ENCODE data around the gene CACYBP. TPM values are rescaled to one million over a fixed set of nuclear protein-coding genes. Genes with fewer than 3 reads are reported as not detected.

CACYBP gene, protein sequence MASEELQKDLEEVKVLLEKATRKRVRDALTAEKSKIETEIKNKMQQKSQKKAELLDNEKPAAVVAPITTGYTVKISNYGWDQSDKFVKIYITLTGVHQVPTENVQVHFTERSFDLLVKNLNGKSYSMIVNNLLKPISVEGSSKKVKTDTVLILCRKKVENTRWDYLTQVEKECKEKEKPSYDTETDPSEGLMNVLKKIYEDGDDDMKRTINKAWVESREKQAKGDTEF
- total RNA-seq, result 101 TPM
- long read RNA-seq, transcript CACYBP-201 (6 exons, 2,766 nt), result major isoform, 135 of 140 reads
- long read RNA-seq, partial matches to known transcripts, result 0 of 140 reads
- long read RNA-seq, other reads (novel, unspliced or antisense), result 1 of 140 reads

DNA sequence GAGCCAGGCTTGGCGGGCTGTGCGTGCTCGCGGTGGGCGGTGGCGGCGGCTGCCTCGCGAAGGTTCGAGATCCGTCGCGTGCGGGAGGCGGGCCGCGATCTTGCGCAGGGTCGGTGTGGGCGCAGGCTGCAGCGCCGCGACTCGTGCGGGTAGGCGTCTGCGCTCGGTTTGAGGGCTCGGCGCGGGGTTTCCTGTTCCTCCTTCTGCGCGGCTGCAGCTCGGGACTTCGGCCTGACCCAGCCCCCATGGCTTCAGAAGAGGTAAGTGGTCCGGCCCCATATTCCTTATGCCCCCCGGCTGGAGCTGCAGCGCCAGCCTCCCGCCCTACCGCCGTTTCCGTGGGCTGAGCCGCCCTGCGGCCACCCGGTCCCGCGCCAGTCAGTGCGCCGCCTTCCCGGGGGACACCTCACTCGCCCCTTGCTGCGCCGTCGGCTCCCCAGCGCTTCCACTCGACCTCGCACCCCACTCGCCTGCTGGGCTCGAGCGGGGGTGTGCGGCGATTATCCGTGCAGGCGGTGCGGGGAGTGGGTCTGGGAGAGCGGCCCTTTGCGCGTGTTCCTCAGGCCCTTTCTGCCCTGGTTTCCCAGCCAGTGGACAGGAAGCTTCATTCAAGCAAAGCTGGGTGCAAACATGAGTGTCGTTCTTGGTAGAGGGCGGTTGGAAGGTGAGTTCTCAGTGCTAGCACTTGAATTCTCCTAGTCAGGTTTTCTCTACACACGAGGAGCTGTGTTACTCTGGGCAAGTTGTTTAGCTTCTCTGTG lies at the start of gene CACYBP:
Gene CACYBP, plus strand, starts transcription at position 12 of the 761 bp plus-strand sequence. Its CDS starts 234 bp downstream, at position 246.
- ATAC-seq (ENCODE audit: poor library complexity), result peak; percentile 28
- intact Hi-C loops (cut with DNase I), result no loop called here
- no peak for DNase-seq

DNA sequence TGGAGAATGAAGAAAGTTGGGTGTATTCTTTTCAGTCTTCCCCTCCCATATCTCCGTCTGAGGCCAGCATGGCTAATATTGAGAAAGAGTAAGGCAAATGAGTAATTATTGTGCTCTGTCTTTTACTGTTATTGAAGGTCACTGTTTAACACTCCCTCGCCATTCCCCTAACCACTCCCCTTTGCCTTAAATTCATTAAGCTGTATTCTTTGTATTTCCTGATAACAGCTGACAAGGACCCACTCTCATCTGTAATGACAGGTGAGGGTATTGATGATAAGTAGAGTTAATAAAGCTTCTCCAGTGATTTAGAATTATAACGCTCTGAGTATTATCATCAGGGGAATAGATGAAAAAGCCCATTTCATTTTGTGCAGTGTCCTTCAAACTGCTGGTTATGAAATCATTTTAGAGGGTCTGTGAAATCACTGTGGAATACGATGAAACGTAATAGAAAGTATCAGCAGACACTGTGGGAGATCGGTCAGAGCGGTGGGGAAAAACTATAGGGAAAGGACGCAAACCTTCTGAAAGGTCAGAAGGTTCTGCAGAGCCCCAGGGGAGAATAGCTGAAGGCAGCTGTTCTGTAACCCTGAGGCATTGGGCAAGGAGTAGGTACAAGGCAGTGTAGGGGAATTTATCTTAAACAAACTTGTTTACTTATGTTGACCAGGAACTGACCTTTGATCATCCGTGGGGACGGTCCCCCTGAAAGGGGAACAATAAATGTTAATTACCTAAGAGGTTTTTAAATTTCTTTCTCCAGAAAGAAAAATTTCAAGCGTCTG lies 46.3 kb upstream of the CACYBP start:
- ATAC-seq (ENCODE audit: poor library complexity) (peak; percentile 27), DNase-seq (no peak)
- intact Hi-C loops (cut with DNase I), result no loop called here

DNA sequence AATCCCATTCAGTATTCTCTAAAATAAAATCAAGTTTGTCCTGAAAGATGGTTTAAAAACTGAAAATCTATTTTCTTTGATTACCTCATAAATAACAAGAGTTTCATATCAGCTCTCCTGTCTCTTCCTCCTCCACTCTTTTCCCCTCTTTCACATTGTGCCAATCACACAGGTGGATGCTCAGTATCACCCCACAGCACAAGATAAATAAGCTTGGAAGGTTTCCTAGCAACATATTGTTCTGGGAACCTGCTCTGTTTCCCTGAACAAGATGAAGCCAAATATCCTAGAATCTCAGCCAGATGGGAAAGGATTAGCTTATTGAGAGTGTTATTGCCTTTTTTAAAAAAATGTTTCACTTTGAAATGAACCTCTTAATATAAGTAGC lies 45.7 kb upstream of the CACYBP start:
- intact Hi-C loops (cut with DNase I), result no loop called here
- ATAC-seq (ENCODE audit: poor library complexity) (no peak), DNase-seq (no peak)

DNA sequence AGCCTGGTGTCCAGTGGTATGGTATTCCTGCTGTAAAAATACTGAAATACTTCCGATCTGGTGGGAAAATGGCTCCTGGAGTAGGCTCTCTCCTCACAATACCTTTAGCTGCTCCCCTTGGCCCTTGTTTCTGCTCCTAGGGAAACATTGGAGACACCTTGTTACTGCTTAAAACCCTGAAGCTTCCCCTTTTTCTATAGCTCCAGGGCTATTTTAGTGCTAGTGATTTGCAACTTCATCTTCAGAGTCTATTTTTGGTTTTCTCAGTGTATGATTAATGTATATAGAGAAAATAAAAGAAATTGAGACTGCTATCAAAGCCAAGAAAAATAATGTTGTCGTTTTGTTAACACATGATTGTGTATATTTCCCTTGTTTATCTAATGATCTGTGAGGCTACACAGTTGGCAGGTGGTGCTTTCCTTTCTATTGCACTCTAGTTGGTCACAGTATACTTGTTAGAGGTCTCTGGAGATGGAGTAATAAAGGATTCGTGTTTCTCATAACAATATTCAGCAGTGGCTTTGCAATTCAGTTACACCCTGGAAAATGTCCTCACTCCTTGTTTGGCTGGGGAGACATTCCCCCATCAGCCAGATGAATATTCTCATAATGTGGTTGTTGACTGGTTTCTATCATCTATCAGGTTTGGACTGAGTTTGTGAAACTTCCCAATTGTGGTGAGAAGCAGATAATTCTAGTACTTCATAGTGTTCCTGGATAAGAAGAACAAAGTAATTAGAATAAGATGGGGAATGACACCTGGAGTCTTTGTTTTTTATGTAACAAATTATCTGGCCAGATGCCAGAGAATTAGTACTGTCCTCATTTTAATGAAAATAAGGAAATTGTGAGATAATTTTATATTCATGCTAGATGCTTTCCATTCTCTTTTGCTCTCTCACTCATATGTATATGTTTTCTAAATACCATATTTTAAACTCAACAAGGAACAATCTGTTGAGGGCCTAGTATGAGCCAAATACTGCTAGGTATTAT lies 44.8 kb upstream of the CACYBP start:
- intact Hi-C loops (cut with DNase I), result no loop called here
- DNase-seq (no peak), ATAC-seq (ENCODE audit: poor library complexity) (no peak)

DNA sequence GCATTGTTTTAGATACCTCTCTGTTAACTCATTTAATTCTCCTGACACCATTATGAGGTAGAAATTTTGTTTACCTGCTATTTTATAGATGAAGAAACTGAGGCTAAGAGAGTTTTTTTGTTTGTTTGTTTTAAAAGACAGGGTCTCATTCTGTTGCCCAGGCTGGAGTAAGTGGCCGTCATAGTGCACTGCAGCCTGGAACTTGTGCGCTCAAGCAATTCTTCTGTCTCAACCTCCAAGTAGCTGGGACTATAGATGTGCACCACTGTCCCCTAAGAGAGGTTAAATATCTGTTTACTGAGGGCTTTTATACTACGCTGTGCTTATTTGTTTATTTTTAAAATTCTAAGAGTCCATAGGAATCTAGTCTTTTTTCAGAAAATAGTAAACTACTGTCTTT lies 43.7 kb upstream of the CACYBP start:
- intact Hi-C loops (cut with DNase I), result no loop called here
- DNase-seq (no peak), ATAC-seq (ENCODE audit: poor library complexity) (no peak)

DNA sequence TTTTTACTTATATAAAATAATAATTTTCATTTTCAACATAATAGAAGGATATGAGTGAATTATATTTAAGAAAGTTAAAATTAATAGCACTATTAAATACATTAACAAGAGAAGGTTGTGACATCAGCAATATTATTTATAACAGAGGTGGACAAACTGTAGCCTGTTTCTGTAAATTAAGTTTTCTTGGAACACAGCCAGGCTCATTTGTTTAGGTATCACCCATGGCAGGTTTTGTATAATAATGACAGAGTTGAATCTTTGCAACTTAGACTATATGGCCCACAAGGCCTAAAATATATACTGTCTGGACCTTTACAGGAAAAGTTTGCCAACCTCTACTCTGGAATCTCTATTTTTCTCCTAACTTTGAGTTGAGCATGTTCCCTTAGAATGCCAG lies 42.8 kb upstream of the CACYBP start:
- DNase-seq (no peak), ATAC-seq (ENCODE audit: poor library complexity) (no peak)
- intact Hi-C loops (cut with DNase I), result no loop called here

DNA sequence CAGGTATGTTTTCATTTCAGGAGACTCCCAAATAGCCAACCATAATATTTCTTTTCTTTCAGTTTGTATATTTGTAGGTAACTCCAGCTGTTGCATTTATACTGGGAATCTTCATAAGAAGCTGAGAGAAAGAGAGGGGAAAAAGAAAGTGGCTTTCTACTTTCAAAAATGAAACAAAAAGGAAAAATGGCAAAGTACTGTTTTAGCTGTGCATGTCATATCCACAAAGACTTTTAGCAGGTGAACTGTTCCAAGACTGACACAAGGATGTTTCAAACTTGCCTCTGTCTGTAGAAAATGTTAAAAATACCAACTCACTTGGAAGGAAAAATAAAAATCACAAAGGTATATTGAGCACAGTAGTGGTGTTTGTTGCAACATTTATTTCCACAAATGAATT lies 41.9 kb upstream of the CACYBP start:
- intact Hi-C loops (cut with DNase I), result no loop called here
- no peak for ATAC-seq (ENCODE audit: poor library complexity)
- DNase-seq, result no peak

DNA sequence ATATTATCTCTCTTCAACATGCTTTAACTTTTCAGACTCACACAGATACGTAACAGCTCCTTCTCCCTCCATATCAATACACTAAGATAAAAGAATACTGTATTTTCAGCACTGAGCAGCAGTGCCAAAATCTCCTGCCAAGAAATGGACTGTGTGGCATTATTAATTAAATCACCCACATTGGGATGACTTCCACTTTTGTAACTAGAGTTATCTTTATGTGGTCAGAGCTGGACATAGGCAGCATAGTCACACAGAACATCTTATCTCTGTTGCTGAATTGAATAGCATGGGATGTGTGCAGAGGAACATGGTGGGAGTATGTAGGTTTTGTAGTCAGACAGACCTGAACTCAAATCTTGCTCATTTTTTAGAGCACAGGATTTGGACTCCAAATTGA lies 41.4 kb upstream of the CACYBP start:
- DNase-seq, result no peak
- no peak for ATAC-seq (ENCODE audit: poor library complexity)
- intact Hi-C loops (cut with DNase I), result no loop called here

DNA sequence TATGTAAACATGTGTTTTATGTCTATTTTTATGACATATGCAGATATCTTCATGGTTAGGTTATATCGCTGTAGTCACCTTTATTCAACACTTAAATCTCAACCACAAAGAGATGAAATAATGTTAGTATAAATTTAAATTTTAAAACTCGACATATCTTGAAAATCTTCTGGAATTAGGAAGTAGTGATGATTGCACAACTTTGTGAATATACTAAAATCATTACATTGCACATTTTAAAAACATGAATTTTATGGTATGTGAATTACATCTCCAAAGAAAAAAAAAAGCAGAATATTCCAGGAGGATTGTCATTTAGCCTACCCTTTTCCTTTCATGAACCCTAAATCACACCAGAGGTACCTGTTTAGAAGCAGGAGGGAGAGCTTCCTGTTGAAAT lies 39.4 kb upstream of the CACYBP start:
- no peak for ATAC-seq (ENCODE audit: poor library complexity)
- no peak for DNase-seq
- intact Hi-C loops (cut with DNase I), result no loop called here

DNA sequence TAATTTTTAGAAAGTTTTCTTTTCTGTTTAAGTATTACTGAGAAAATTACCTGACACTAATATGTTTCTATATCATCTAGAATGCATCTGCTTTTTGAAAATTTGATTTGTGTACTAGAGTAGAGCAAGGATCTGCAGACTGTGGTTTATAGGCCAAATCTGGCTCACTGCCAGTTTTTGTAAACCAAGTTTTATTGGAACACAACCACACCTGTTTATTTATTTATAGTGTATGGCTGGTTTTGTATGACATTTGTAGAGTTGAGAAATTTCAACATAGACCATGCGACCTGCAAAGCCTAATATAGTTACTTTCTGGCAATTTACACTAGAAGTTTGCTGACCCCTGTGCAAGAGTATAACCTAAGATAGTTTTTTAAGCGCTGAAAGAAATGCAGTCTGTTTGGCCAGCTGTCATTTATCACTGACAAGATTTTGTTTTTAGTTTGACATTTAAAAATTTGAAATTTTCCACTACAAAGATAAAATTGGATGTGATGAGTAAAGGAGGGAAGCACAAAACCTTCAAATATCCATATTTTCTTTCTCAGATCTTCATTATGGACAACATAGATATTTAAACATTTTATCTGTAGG lies 36.1 kb upstream of the CACYBP start:
- intact Hi-C loops (cut with DNase I), result no loop called here
- DNase-seq, result no peak
- no peak for ATAC-seq (ENCODE audit: poor library complexity)

DNA sequence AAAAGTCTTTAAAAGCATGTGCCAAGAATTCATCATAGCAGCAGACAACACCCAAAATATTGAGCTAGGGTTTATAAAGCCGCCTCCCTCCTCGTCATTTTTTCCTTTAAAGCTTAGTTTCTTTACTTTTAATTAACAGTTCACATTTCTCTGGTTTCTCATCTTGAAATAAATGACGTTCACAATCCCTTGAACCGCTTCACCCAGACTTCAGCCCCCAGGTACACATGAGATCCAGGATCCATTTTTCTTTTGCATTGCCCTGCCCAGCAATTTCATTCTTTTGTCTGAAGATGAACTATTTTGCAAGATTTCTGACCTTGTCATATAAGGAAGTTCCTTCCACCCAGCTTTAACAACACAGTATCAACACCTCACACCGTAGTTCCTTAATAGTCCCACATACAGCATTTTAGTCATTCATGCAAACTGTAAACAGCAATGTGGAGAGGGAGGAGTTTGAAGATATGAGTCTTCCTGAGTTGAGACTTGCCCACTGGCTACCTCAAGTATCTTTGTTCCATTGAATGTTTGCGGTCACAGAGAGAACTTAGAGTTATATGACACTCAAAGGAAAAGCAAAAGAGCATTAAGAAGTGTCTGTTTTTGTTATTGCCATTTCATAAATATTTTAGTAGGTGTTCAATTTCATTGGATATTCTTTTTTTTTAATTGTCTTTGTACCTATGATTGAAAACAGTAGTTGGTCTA lies 35.3 kb upstream of the CACYBP start:
- ATAC-seq (ENCODE audit: poor library complexity), result peak; percentile 63
- intact Hi-C loops (cut with DNase I), result no loop called here

DNA sequence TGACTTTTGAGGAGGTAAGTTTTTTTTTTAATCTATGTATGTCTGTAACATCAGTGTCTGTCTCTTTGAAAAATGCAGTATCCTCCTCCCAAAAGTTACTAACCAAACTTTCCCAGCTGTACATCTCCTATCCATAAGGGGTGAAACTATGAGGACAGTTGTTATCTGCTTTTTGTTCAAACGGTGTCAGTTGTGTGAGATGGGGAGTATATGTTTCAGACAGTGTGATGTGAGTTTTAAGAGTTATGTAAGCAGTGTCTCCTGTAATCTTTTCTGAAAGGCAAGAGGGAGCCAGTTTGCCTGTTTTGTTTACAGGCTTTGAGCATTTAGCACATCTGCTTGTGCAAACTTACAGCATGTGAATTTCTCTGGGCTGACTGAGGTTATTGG lies 34.8 kb upstream of the CACYBP start:
- ATAC-seq (ENCODE audit: poor library complexity) (peak; percentile 44), DNase-seq (no peak)
- intact Hi-C loops (cut with DNase I), result no loop called here

More for the DNA sequence above, 35.3 kb upstream of the CACYBP start:
- DNase-seq, result no peak

DNA sequence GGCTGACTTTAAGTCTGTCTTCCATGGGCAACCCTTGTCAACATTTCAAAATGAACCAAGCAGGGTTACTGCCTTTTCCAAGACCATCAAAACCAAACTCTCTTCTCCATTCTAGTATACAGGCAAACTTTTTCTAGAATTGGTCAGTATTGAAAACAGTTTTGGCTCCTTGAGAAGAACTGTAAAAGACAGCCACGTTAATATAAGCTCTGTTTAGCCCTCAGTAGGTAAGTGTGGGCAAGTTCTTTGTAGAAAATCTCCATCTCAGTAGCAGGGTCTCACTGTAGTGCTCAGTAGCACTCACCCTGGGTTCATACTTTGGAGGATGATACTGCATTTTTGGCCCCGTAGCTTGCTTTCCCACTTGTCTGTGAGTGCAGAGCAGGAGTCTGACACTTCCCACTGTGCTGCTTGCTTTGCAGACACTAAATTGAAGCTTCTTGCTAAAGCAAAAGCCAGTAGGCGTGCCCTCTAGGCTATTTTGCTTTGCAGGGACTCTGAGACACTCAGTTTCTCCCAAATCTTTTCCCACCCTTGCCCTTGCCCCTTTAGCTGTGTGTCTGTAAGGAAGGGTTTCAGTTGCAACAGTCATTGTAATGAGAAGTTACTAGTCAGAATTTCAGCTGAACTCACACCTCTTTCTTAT lies 34.3 kb upstream of the CACYBP start:
- ATAC-seq (ENCODE audit: poor library complexity), result peak; percentile 71
- DNase-seq, result no peak
- intact Hi-C loops (cut with DNase I), result no loop called here

DNA sequence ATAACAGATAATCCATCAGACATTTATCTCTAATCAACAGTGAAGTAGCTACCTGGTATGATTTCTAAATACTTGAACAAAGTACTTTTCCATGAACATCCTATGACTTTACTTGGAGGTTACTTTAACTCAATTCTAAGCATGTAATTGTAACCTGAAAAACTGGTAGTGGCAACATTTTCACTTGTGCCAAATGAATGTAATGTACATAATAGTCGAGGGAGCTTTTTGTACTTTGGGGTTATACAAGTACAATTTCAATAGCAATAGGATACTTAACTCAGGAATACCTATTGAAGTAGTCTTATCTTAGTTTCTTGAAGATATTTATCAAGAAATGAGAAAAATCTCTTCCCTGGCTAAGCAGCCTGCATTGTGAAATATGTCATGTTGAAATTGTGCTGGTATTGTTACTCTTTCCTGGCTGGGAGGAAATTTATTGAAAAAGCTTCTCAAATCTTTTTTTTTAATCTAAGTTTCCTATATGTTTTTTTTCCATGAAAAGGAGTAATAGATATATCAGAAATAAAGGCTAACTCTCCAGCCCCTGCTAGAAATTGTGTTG lies 33.7 kb upstream of the CACYBP start:
- ATAC-seq (ENCODE audit: poor library complexity) (no peak), DNase-seq (no peak)
- intact Hi-C loops (cut with DNase I), result no loop called here

DNA sequence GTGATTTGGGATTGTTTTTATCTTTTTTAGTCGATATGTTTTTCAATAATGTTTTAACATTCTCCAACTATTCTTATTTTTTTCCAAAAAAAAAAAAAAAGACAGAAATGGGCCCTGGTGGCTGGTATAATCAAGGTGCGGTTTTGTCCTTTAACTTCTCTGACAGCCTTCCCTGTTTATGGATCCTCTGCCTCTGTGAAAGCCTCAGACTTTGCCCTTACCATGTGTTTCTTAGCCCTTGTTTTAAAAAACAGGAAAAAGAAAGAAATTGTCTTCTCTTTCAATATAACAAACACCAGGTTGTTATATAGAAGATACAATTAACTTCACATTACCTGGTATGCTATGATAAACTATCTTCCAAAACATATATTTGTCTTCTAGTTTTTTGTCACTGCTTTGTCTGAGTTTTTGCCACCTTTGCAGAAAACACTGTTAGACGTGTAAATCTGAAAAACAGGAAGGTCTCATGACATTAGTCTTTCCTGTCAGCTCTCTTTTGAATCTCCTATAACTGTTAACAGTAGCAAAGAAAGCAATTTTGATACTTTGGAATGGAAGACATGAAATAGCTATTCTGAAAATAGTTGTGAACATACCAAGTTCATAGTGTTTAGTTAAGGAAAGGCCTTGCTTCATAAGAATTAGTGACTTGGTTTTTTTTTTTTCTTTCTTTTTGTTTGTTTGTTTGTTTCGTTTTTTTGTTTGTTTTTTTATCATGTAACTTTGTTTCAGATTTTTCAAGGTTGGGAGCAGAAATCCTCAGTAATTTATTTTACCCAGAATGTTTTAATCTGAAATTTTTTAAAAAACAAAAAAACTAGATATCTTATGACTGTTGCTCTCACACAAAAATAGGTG lies 31.7 kb upstream of the CACYBP start:
- intact Hi-C loops (cut with DNase I), result no loop called here
- ATAC-seq (ENCODE audit: poor library complexity) (no peak), DNase-seq (no peak)

DNA sequence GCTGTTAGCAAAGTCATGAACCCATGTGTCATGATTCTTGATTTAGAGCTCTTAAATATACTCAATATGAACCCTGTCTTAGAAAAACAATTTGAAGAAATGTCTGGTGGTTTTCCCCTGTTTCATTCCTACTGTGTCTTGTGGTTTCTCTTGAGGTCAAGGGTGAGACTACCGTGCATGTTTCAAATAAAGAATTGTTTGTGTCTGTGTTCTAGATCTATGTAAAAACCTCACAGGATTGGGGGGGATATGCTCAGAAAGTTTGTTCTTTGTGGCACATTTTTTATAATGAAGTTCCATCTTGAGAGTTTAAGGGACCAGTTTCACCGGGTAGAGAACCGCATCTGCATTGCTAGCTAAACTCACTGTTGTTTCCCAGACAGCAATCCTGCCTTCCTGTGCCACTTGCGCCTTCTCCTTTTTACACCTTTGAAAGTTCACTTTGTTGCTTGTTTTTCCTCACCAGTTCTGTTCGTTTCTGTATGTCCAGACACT lies 30.9 kb upstream of the CACYBP start:
- DNase-seq (no peak), ATAC-seq (ENCODE audit: poor library complexity) (no peak)
- intact Hi-C loops (cut with DNase I), result no loop called here
